ENCODE data around the gene LCK. TPM values are rescaled to one million over a fixed set of nuclear protein-coding genes. Genes with fewer than 3 reads are reported as not detected.
A peak's percentile ranks its signal among the peaks of the same experiment; 100 is the strongest.

Gene LCK
- total RNA-seq, 2 donors from 2014 or later, result 3.7 to 24.7 TPM

DNA sequence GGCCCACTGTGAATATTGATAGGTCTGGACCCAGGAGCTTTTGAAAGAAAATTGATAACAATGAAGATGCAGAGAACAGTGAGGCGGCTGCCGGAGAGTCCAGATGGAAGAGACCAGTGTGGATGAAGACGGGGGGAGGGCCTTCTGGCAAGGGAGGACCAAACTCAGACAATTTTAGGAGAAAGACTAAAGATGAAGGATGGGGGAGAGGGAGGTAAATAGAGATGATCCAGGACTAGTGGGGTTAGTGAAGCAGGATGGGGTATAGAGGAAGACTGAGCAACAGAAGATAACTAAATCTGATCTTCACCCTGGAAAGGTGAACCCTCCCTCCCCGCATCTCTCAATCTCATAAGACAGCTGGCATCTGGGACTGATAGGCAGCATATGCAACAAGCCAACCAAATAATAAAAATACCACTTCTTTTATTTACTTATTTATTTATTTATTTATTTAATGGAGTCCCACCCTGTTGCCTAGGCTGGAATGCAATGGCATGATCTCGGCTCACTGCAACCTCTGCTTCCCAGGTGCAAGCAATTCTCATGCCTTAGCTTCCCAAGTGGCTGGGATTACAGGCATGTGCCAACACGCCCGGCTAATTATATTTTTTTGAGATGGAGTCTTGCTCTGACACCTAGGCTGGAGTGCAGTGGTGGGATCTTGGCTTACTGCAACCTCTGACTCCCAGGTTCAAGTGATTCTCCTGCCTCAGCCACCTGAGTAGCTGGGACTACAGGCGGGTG, 18.3 kb upstream of the LCK start:
- TF ChIP-seq, protein P1, sequence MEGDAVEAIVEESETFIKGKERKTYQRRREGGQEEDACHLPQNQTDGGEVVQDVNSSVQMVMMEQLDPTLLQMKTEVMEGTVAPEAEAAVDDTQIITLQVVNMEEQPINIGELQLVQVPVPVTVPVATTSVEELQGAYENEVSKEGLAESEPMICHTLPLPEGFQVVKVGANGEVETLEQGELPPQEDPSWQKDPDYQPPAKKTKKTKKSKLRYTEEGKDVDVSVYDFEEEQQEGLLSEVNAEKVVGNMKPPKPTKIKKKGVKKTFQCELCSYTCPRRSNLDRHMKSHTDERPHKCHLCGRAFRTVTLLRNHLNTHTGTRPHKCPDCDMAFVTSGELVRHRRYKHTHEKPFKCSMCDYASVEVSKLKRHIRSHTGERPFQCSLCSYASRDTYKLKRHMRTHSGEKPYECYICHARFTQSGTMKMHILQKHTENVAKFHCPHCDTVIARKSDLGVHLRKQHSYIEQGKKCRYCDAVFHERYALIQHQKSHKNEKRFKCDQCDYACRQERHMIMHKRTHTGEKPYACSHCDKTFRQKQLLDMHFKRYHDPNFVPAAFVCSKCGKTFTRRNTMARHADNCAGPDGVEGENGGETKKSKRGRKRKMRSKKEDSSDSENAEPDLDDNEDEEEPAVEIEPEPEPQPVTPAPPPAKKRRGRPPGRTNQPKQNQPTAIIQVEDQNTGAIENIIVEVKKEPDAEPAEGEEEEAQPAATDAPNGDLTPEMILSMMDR (IDR thresholded peaks at IDR 0.05), result no peak
- intact Hi-C loops (cut with DNase I), result no loop called here

DNA sequence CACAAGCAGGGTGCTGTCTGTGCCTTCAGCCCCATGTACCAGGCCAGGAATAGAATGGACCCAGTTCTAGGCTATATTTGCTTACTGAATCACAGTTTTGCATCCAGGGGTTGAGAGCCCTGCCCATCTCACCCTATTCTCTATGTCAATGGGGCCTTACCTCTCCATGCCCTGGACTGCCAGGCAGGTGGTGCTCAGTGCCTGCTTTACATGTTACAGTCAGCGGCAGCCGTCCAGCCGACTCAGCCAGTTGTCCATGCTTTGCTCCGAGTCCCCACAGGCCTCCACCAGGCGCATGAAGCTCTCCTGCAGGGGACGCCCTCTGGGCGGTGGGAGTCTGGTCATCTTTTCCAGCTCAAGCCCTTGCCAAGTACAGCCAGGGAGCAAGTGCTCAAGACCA, 16.3 kb upstream of the LCK start:
- DNase-seq, result no peak
- no peak overlapping the region for H3K9ac ChIP-seq (ENCODE audit: low read depth in 2 of 2, low read length in 2 of 2)

More for the DNA sequence above, 18.3 kb upstream of the LCK start:
- Histone ChIP-seq H3K27me3 (no peaks in the 10 kb centered on the region), H3K27ac (no peak overlapping the region), H3K9me3 (no peaks in the 10 kb centered on the region), H3K36me3 (peaks cover 8% of the 10 kb centered on the region), H3K4me1 (no peaks in the 10 kb centered on the region), H3K4me3 (no peak overlapping the region), H3K9ac (ENCODE audit: low read depth in 2 of 2, low read length in 2 of 2) (no peak overlapping the region)
- no peak for DNase-seq

DNA sequence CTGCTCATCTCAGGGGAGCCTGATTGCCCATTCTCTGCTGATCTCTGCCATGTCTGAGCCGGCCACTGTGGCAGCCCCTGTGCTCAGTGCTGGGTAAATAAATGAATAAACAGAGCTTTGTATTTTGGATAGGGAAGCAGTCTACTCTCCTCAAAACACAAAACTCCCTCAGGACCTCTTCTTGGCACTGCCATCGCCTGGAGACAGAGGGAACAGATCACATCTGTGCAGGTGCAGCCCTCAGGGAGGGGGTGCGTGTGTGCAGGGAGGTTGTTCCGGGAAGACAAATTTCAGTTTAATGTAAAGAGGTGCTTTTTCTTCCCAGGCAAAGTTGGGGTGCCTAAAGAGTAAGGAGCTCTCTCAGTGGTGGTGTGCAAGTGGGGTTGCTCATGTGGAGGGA, 11.7 kb upstream of the LCK start:
- H3K9ac ChIP-seq (ENCODE audit: low read depth in 2 of 2, low read length in 2 of 2), result peak overlapping the region; percentile 14 to 40
- no peaks in the 10 kb centered on the region for H3K9me3 ChIP-seq
- no peak overlapping the region for H3K27ac ChIP-seq
- H3K4me1 ChIP-seq, result no peaks in the 10 kb centered on the region
- intact Hi-C loops (cut with DNase I), result no loop called here
- H3K36me3 ChIP-seq, result no peaks in the 10 kb centered on the region
- H3K27me3 ChIP-seq, result no peaks in the 10 kb centered on the region
- peak; percentile 31 for DNase-seq
- H3K4me3 ChIP-seq, result peak overlapping the region; percentile 55
- TF ChIP-seq, protein P1 (IDR thresholded peaks at IDR 0.05), result no peak

More for the DNA sequence above, 16.3 kb upstream of the LCK start:
- Histone ChIP-seq H3K9me3 (no peaks in the 10 kb centered on the region), H3K27me3 (no peaks in the 10 kb centered on the region), H3K4me1 (no peaks in the 10 kb centered on the region), H3K4me3 (no peak overlapping the region), H3K27ac (no peak overlapping the region), H3K36me3 (no peaks in the 10 kb centered on the region)
- intact Hi-C loops (cut with DNase I), result no loop called here
- TF ChIP-seq, protein P1 (IDR thresholded peaks at IDR 0.05), result no peak

DNA sequence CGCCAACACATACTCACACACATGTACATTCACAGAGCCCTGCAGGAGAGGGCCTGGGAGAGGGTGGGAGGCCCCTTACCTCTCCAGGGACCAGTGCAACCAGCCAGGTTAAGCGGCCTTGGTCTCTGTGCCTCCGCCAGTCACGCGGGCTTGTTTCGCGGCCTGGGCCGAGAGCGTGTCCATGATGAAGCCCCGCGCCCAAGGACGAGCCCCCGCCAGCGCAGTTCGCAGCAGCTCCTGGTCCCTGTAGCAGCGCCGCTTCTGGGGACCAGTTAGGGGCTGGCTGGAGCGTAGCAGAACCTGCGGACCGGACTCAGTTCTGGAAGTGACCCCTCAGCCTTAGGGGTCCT, 11.3 kb upstream of the LCK start:
- no peaks in the 10 kb centered on the region for H3K27me3 ChIP-seq
- TF ChIP-seq, protein P1 (IDR thresholded peaks at IDR 0.05), result no peak
- H3K4me1 ChIP-seq, result no peaks in the 10 kb centered on the region
- H3K27ac ChIP-seq, result peak overlapping the region; percentile 84
- no peaks in the 10 kb centered on the region for H3K36me3 ChIP-seq
- intact Hi-C loops (cut with DNase I), result loop anchor here (10.0 kb wide), 1 partner anchor 95 kb away; the partner anchor contains the start of gene MARCKSL1
- H3K4me3 ChIP-seq, result peak overlapping the region; percentile 55
- DNase-seq, result peak; percentile 26
- peak overlapping the region; percentile 47 to 94 for H3K9ac ChIP-seq (ENCODE audit: low read depth in 2 of 2, low read length in 2 of 2)
- H3K9me3 ChIP-seq, result no peaks in the 10 kb centered on the region

DNA sequence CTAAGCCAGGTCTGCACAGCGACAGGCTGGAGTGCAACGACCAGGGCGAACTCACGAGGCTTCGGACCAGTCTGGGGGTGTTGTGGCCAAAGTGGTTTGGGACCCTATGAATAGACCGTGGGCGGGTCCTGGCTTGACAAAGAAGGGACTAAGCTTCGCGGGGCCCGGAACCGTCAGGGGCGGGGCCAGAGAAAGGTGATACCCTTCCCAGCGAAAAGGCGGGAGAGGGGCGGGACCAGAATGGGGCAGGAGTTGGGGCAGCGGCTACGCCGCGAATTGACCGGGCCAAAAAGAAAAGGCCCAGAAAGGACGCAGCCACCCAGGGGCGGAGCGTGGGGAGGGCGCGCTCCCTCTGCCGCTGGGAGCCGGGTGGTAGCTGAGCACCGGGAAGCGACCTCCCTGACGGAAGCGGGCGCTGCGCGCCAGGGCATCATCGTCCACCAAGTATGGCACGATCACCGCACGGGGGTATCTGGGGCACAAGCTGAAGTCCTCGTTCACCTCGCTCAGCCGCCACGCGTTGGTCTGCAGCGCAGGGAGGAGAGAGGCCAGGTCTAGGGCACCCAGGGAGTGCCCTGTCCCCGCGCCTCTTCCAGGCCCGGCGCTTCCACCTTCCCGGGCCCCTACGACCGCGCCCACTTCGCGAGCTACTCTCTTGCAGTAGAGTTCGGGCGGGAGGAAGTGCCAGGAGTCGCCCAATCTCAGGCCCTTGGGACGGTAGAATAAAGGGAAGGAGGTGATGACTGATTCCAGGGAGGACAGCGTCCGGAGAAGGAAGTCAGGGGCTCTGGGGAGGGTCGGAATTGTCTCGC, 10.7 kb upstream of the LCK start:
- Histone ChIP-seq H3K27ac (peak overlapping the region; percentile 84), H3K4me1 (no peaks in the 10 kb centered on the region), H3K9me3 (no peaks in the 10 kb centered on the region), H3K27me3 (no peaks in the 10 kb centered on the region), H3K9ac (ENCODE audit: low read depth in 2 of 2, low read length in 2 of 2) (peak overlapping the region; percentile 61 to 94), H3K36me3 (no peaks in the 10 kb centered on the region), H3K4me3 (peak overlapping the region; percentile 55)
- DNase-seq, result peak; percentile 91
- intact Hi-C loops (cut with DNase I), result loop anchor here (10.0 kb wide), 1 partner anchor 94 kb away; the partner anchor contains the start of gene MARCKSL1
- TF ChIP-seq, protein P1 (IDR thresholded peaks at IDR 0.05), result no peak

Data from colonic mucosa (tissue), 4 donors.